Mesothelial cell of epicardium (in vitro differentiated cells): ENCODE results near the gene CARD9. TPM values are rescaled to one million over a fixed set of nuclear protein-coding genes. Genes with fewer than 3 reads are reported as not detected.
A peak's percentile ranks its signal among the peaks of the same experiment; 100 is the strongest.

Experiments
- DNase-seq, 2 experiments: peaks; one replicate each; pipeline ENCODE4 v3.0.0; 2021; ENCODE audit warnings: low spot score in 2 of 2; ENCODE audit not compliant: unreplicated experiment in 2 of 2
- H3K27ac Mint-ChIP-seq: 2 replicates; pipeline ENCODE4 v1.8.0; 2021; ENCODE audit warnings: mixed read lengths
- H3K27me3 Mint-ChIP-seq: 2 replicates; pipeline ENCODE4 v1.8.0; 2021; ENCODE audit warnings: low read depth, mixed read lengths
- H3K36me3 Mint-ChIP-seq: 2 replicates; pipeline ENCODE4 v1.8.0; 2021; ENCODE audit warnings: mixed read lengths
- H3K4me1 Mint-ChIP-seq: 2 replicates; pipeline ENCODE4 v1.8.0; 2021; ENCODE audit warnings: mixed read lengths
- H3K4me3 Mint-ChIP-seq: 2 replicates; pipeline ENCODE4 v1.8.0; 2021; ENCODE audit warnings: mild to moderate bottlenecking, moderate library complexity, mixed read lengths
- H3K9me3 Mint-ChIP-seq: 2 replicates; pipeline ENCODE4 v1.8.0; 2021; ENCODE audit warnings: mixed read lengths
- CTCF ChIP-seq: fragments of 200-600 bp; sonication (generic); IDR thresholded peaks from one replicate; pipeline ENCODE4 v1.5.0; 2021; ENCODE audit warnings: antibody characterized with exemption; ENCODE audit not compliant: unreplicated experiment
- total RNA-seq: library from RNA; stranded (reverse); gene quantifications from 3 replicates; pipeline ENCODE4 v1.2.1, GENCODE V29; 2021

CARD9 gene
- total RNA-seq, 1 donor from 2014 or later: 4.9 TPM

- Mint-ChIP-seq H3K4me1 (peaks cover 13% of the 10 kb centered on the region), H3K27me3 (no peaks in the 10 kb centered on the region), H3K9me3 (no peaks in the 10 kb centered on the region), H3K27ac (peak overlapping the region; percentile 47), H3K36me3 (no peaks in the 10 kb centered on the region), H3K4me3 (peak overlapping the region; percentile 37)
- TF ChIP-seq CTCF: no peak
- DNase-seq: no peak
Observed at GRCh38 chr9:136372561-136373299, 739 bp downstream of the CARD9 start.

- Mint-ChIP-seq H3K27ac (no peak overlapping the region), H3K4me1 (peaks cover 13% of the 10 kb centered on the region)
Observed at GRCh38 chr9:136372006-136372405, 1.5 kb downstream of the CARD9 start.

GRCh38 chr9:136371533-136371880 is 2.0 kb downstream of the CARD9 start:
- Mint-ChIP-seq H3K27me3 (no peaks in the 10 kb centered on the region), H3K4me3 (no peak overlapping the region), H3K9me3 (no peaks in the 10 kb centered on the region), H3K27ac (no peak overlapping the region), H3K36me3 (no peaks in the 10 kb centered on the region), H3K4me1 (peaks cover 13% of the 10 kb centered on the region)
- no peak for DNase-seq
- TF ChIP-seq CTCF: no peak

More at GRCh38 chr9:136372006-136372405, 1.5 kb downstream of the CARD9 start:
- Mint-ChIP-seq H3K9me3 (no peaks in the 10 kb centered on the region), H3K4me3 (no peak overlapping the region), H3K36me3 (no peaks in the 10 kb centered on the region), H3K27me3 (no peaks in the 10 kb centered on the region)
- no peak for TF ChIP-seq CTCF
- no peak for DNase-seq

GRCh38 chr9:136370687-136371532 is 2.6 kb downstream of the CARD9 start:
- TF ChIP-seq CTCF: no peak
- DNase-seq: no peak
- peaks cover 13% of the 10 kb centered on the region for H3K4me1 Mint-ChIP-seq
- no peaks in the 10 kb centered on the region for H3K27me3 Mint-ChIP-seq
- H3K36me3 Mint-ChIP-seq: no peaks in the 10 kb centered on the region
- no peak overlapping the region for H3K4me3 Mint-ChIP-seq
- H3K9me3 Mint-ChIP-seq: no peaks in the 10 kb centered on the region
- H3K27ac Mint-ChIP-seq: no peak overlapping the region

- Mint-ChIP-seq H3K9me3 (no peaks in the 10 kb centered on the region), H3K27me3 (no peaks in the 10 kb centered on the region), H3K4me3 (no peak overlapping the region), H3K4me1 (peaks cover 16% of the 10 kb centered on the region), H3K27ac (no peak overlapping the region), H3K36me3 (no peaks in the 10 kb centered on the region)
- DNase-seq: no peak
- no peak for TF ChIP-seq CTCF
Observed at GRCh38 chr9:136370037-136370436, 3.4 kb downstream of the CARD9 start.
